NCI-H345 treated with DMSO at 0.1 percent for 48 hours (cell line): ENCODE measurements around the gene ATP6V1A.

ENCODE experiments used
- DNase-seq: peaks from one replicate; lab custom pipeline; 2025; ENCODE audit not compliant: unreplicated experiment; lab: John Stamatoyannopoulos, UW

The ATP6V1A gene

GRCh38 chr3:113746548-113747282, at the start of gene ATP6V1A:
TSS of gene ATP6V1A (plus strand) at chr3:113747035. CDS start at chr3:113778754, 31,719 bp downstream.
- DNase-seq, result peak; percentile 82

- DNase-seq, result no peak
Observed at GRCh38 chr3:113697500-113698090, 49.2 kb upstream of the ATP6V1A start.

GRCh38 chr3:113698213-113698742, 48.6 kb upstream of the ATP6V1A start:
- no peak for DNase-seq

- no peak for DNase-seq
Observed at GRCh38 chr3:113698956-113699355, 47.9 kb upstream of the ATP6V1A start.

GRCh38 chr3:113707835-113708234, 39.0 kb upstream of the ATP6V1A start:
- no peak for DNase-seq

- no peak for DNase-seq
Observed at GRCh38 chr3:113712129-113712528, 34.7 kb upstream of the ATP6V1A start.

GRCh38 chr3:113714702-113715101, 32.1 kb upstream of the ATP6V1A start:
- DNase-seq, result no peak

- no peak for DNase-seq
Observed at GRCh38 chr3:113717308-113717707, 29.5 kb upstream of the ATP6V1A start.

- DNase-seq, result no peak
Observed at GRCh38 chr3:113717818-113718217, 29.0 kb upstream of the ATP6V1A start.

- no peak for DNase-seq
Observed at GRCh38 chr3:113719294-113719693, 27.5 kb upstream of the ATP6V1A start.

GRCh38 chr3:113719758-113720157, 27.1 kb upstream of the ATP6V1A start:
- DNase-seq, result no peak

GRCh38 chr3:113721636-113722035, 25.2 kb upstream of the ATP6V1A start:
- no peak for DNase-seq

- no peak for DNase-seq
Observed at GRCh38 chr3:113728661-113729060, 18.2 kb upstream of the ATP6V1A start.

GRCh38 chr3:113730550-113730949, 16.3 kb upstream of the ATP6V1A start:
- no peak for DNase-seq

- no peak for DNase-seq
Observed at GRCh38 chr3:113731694-113732093, 15.1 kb upstream of the ATP6V1A start.

- DNase-seq, result peak; percentile 18
Observed at GRCh38 chr3:113736548-113737089, 10.2 kb upstream of the ATP6V1A start.

- DNase-seq, result no peak
Observed at GRCh38 chr3:113741086-113741485, 5.7 kb upstream of the ATP6V1A start.

GRCh38 chr3:113741620-113742019, 5.2 kb upstream of the ATP6V1A start:
- DNase-seq, result no peak

GRCh38 chr3:113743006-113743630, 3.7 kb upstream of the ATP6V1A start:
- DNase-seq, result no peak

- peak; percentile 8 for DNase-seq
Observed at GRCh38 chr3:113744941-113745755, 1.7 kb upstream of the ATP6V1A start.
